Effector CD4-positive, alpha-beta T cell (primary cell): ENCODE data around the gene ACACA.

Experiments used
- DNase-seq: peaks from one replicate; pipeline ENCODE4 v3.0.0-alpha.2; 2020

ACACA gene

GRCh38 chr17:37340804-37341203 is 65.8 kb downstream of the ACACA start:
- no peak for DNase-seq

DNA sequence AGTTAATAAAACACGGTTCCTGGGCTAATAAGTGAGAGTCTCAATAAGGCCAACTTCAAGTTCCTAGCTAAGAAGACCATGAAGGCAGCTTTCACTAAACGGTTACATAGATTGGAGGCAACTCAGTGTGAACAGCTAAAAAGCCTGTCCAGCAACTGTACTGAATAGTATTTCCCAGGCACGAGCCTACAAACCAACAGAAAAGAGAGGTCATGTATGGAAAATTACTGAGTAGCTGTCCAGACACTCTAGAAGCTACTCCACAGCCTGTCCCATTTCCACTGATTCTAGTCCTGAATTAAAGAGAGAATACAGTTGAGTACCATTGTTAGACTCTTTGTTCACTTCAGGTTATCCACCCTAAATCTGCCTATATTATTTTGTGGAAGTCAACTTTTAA is 67.3 kb downstream of the ACACA start:
- no peak for DNase-seq

GRCh38 chr17:37338847-37339246 is 67.8 kb downstream of the ACACA start:
- DNase-seq: no peak

DNA sequence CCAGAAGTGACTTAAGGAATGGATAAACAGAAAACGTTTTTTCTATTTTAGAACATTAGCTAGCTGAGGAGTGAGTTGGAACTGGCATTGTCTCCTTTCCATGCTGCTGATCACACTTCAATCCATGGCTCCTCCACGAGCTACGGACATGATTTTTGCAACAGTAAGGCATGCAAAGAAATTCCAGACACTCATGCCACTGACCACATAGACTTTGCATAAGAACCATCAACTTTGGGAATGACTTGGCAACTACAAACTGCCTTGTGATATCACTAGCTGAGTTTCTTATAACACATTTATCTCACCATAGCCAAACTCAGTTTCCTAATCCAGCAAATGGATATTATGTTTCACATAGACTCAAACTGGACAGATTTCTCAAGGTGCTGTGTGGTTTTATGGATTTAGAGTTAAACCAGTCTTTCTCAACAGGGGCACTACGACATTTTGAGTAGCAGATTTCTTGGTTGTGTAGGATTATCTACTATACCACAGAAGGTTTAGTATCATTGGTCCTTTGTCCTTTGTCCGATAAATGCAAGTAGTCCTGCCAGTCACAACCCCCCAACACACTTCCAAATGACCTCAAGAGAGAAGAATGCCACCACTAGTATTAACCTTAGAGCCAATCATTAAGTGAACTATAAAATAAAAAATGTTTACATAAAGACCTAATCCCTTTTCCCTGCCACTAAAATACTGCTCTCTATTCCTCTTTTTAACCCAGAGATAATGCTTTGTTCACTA is 79.1 kb downstream of the ACACA start:
- DNase-seq: no peak

DNA sequence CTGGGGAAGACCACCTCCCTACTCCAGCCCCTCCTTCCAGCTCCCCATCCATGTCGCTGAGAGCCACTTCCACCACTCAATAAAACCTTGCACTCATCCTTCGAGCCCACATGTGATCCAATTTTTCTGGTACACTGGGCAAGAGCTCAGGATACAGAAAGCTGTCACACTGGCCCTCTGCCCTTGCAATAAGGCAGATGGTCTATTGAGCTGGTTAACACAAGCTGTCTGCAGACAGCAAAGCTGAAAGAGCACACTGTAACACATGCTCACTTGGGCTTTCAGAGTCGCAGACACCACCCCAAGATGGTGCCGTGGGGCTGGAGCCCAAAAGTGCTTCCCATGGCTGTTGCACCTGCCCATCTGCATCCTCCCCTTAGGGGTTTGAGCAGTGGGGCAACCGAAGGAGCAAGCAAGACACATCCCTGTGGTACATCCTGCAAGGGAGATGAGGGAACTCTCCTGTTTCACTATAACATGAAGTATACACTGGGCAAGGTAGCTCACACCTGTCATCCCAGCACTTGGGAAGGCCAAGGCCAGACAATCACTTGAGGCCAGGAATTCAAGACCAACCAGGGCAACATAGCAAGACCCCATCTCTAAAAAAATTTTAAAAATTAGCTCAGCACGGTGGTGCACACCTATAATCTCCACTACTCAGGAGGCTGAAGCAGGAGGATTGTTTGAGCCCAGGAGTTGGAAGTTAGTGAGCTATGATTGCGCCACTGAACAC is 83.6 kb downstream of the ACACA start:
- DNase-seq: no peak

DNA sequence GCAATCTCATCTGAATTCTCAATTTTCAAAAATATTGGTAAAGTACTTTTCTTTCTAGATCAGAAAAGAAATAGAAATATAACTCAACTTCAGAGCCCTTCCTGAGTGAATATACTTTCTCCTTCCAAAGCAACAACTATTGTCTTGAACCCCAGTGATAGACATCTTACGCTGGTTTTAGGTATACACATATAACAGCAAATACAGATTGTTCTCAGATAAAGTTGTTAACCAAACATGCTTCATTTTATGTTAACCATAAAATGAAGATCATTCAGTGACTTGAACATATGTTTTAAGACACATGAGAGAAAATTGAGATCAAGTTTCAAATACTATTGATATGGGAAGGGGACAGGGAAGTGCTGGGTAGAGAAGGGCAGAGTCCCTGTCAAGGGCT is 84.5 kb downstream of the ACACA start:
- DNase-seq: no peak

GRCh38 chr17:37318931-37319594 is 87.6 kb downstream of the ACACA start:
- no peak for DNase-seq

GRCh38 chr17:37317867-37318266 is 88.8 kb downstream of the ACACA start:
- DNase-seq: no peak

DNA sequence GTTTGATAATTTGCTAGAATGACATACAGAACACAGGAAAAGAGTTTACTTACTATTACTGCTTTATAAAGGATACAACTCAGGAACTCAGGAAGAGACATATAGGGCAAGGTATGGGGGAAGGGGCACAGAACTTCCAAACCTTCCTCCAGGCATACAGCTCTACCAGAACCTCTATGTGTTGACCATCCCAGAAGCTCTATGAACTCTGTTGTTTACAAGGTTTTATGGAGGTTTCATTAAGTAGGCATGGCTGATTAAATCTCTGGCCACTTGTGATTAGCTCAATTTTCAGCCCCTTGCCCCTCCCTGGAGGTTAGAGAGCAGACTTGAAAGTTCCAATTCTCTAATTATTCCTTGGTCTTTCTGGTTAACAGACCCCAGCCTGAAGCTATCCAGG is 91.0 kb downstream of the ACACA start:
- DNase-seq: no peak

DNA sequence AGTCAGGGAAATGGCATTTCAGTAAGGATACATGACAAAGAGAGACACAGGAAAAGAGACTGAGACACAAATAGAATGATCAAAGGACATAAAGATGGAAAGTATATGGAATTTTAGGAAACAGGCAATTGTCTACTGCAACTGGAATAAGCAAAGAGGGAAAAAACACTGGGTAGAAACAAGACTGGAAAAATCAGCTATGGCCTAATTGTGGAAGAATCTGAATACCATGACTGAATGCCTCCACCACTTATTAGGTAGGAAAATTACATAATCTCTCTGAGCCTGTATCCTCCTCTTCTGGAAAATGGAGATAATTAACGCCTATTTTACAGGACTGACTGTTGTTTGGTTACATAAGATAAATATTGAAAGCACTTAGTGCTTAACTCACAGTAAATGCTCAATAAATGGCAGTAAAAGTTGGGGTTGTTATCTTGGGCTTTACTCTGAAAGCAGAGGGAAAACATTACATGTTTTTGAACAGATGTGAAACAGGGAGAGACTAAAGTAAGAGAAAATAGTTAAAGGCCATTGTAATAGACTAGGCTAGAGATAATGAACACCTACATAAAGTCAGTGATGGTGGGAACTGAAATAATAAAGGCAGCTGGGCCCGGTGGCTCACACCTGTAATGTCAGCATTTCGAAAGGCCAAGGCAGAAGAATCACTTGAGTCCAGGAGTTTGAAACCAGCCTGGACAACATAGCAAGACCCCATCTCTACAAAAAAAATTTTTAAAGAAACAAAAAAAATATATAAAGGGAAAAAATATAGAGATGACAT is 94.3 kb downstream of the ACACA start:
- no peak for DNase-seq

DNA sequence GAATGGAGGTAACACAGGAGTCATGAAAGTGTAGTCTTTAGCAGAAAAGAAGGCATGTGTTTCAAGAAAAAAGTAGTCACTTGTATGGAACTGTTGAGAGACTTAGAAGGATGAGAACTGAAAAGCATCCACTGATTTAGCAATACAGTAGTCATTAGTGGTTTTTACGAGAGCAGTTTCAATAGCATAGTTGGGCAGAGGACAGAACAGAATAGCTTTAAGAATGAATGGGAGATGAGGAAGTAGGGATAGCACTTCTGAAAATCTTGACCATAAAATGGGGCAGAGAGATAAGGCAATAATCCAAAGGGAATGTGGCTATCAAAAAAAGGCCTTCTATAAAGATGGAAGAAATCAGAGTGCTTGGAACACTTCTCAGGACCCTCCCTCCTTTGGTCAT is 95.7 kb downstream of the ACACA start:
- DNase-seq: no peak

GRCh38 chr17:37309051-37309450 is 97.6 kb downstream of the ACACA start:
- DNase-seq: no peak

DNA sequence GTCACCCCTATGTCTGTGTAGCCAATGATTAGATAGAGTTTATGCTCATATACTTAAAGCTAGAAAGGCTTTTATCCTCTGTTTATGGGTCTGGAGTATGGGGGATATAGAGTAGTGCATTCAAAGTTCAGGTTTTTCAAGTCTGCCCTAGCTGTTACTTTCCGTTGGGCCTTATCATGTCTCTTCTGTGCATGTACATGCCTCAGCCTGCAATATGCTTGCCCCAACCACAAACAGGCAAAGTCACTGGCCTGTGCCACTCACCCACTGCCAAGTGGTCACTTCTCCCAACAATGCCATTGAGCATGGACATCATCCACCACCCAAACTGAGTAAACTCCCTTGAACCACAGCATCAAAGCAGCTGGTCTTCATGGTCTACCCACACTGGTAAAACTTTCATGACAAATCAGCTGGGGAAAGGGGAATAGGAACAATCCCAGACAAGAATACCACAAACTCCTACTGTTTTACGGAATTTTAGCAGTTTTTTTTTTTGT is 101.2 kb downstream of the ACACA start:
- DNase-seq: no peak

DNA sequence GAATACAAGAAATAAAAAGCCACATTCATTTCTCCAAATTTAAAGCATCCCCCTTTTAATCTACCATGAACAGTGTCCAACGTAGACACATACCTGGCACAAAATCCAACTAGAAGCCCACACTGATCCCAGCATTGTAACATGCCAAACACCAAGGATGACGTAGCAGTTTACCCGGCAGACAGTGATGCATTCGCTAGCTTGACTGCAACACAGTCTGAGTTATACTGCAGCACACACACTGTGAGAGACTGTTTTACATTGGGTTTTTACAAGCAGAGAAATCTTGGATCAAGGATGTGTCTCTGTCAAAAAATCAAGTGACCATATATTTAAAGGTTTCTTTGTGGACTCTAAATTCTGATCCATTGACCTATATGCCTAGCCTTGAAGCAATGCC is 105.3 kb downstream of the ACACA start:
- no peak for DNase-seq

- no peak for DNase-seq
Observed at GRCh38 chr17:37300683-37301082, 106.0 kb downstream of the ACACA start.

- DNase-seq: no peak
Observed at GRCh38 chr17:37299257-37299980, 107.2 kb downstream of the ACACA start.

- no peak for DNase-seq
Observed at GRCh38 chr17:37295888-37296287, 110.7 kb downstream of the ACACA start.

DNA sequence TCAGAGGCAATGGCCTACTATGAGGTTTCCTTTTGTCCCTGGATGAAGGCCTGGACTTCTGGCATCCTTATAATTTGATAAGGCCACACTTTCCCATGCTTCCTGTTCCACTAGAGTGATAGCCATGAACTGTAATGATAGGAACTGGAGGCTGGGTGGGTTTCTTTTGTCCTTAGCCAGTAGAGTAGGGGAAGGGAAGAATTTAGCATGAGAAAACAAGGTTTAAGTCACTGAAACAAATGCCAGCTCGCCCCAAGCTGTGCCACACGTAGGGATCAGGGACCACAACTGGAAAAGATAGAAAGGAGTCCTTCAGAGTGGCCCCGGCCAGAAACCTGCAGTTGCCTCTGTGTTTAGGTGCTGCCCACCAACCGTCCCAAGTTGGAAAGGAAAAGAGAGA is 111.7 kb downstream of the ACACA start:
- DNase-seq: no peak

- no peak for DNase-seq
Observed at GRCh38 chr17:37293770-37294169, 112.9 kb downstream of the ACACA start.

DNA sequence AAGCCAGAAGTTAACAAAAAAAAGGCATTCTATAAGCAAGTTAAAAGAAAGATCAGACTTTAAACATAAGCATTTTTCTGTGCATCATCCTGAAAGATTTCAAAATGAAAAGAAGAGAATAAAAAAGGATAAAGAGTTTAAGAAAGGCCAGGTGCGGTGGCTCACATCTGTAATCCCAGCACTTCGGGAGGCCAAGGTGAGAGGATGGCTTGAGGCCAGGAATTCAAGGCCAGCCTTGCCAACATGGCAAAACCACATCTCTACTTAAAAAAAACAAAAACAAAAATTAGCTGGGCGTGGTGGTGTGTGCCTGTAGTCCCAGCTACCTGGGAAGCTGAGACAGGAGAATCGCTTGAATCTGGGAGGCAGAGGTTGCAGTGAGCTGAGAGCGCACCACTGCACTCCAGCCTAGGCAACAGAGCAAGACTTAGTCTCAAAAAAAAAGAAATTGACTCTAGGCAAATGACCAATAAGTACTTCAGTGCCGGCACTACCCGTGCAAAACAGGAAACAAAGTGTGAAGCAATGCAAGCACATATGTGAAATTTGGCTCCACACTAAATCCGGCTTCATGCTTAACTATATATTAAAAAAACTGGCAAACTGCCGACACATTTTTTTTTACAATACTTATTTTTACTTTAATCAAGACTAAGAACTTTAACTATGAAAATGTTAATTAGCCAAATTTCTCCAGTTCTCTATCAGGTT is 114.1 kb downstream of the ACACA start:
- no peak for DNase-seq

DNA sequence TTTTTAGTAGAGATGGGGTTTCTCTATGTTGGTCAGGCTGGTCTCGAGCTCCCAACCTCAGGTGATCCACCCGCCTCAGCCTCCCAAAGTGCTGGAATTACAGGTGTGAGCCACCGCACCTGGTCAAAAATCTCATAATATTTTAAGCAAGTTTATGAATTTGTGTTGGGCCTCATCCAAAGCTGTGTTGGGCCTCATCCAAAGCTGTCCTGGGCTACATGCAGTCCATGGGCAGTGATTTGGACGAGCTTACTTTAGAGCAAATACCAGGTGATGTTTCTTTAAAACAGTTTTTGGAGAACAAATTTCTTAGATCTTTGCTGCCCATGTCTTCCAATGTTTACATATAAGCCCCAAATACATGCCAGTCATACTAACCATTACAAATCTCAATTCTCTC is 115.3 kb downstream of the ACACA start:
- DNase-seq: no peak

DNA sequence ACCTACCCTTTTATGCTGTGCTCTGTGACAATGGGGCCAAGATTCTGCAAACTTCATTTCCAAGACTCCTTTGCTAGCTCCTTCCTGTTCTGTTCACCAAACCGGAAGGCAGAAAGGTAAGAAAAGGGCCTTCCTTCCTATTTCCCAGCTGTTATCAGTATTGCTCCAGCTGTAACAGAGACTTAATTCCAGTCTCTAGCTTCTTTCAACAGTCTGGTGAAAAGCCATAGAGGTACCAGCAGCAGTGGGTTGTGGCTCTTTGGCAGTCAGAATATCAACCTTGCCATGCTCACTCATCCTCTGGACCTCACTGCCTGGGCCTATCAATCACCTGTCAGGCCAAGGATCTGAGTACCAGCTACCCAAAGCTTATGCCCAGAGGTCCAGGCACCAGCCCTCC is 120.2 kb downstream of the ACACA start:
- no peak for DNase-seq
